Adrenal gland (tissue), 5 donors: Measurements from ENCODE around the gene PELI2.

ENCODE experiments used
- CTCF ChIP-seq, 6 experiments: fragments of 450-650 bp in 4 of 6; fragments of 200-600 bp in 2 of 6; sonication (generic) in 1 of 6; IDR thresholded peaks; 1 replicate in 5 of 6; 2 replicates in 1 of 6; pipeline versions ENCODE4 v1.5.1 to v1.8.0; 2016 to 2021; ENCODE audit warnings: antibody characterized with exemption in 6 of 6, mild to moderate bottlenecking in 2 of 6, moderate library complexity in 1 of 6
- POLR2A ChIP-seq, 2 donors: fragments of 450-650 bp; IDR thresholded peaks; one replicate each; pipeline ENCODE4 v1.6.1; 2017; ENCODE audit warnings: antibody characterized with exemption in 2 of 2, mild to moderate bottlenecking in 2 of 2, moderate library complexity in 1 of 2
- donor health status: DM: no; HTN: no; CAD: no.

- TF ChIP-seq CTCF (IDR thresholded peaks at IDR 0.05) (peak in 1 of 6 experiments; percentile 46), POLR2A (IDR thresholded peaks at IDR 0.05) (peak; percentile 67 to 82)
These were observed at the start of gene PELI2 for GRCh38 chr14:56117765-56118610.
